GM18502 (cell line): ENCODE results near the gene RFESD.

ENCODE experiments used
- ATAC-seq: cut with Tn5 transposase; IDR thresholded peaks from one replicate; pipeline ENCODE4 v1.9.1; 2021; ENCODE audit warnings: mild to moderate bottlenecking; ENCODE audit not compliant: unreplicated experiment, poor library complexity

The RFESD gene

GRCh38 chr5:95646569-95647431 lies at the start of gene RFESD:
Gene RFESD (plus strand): TSS chr5:95646777. CDS start chr5:95652272, 5,495 bp downstream.
- ATAC-seq: peak; percentile 95

GRCh38 chr5:95599252-95599651 lies 47.3 kb upstream of the RFESD start:
- no peak for ATAC-seq

GRCh38 chr5:95600557-95600956 lies 46.0 kb upstream of the RFESD start:
- ATAC-seq: no peak

- no peak for ATAC-seq
These were observed 40.8 kb upstream of the RFESD start for GRCh38 chr5:95605786-95606185.

- no peak for ATAC-seq
These were observed 40.2 kb upstream of the RFESD start for GRCh38 chr5:95606419-95606818.

- ATAC-seq: no peak
These were observed 36.9 kb upstream of the RFESD start for GRCh38 chr5:95609711-95610110.

- no peak for ATAC-seq
These were observed 36.0 kb upstream of the RFESD start for GRCh38 chr5:95610546-95610945.

GRCh38 chr5:95611396-95611795 lies 35.2 kb upstream of the RFESD start:
- ATAC-seq: no peak

- no peak for ATAC-seq
These were observed 33.1 kb upstream of the RFESD start for GRCh38 chr5:95613514-95613913.

- ATAC-seq: peak; percentile 60
These were observed 31.5 kb upstream of the RFESD start for GRCh38 chr5:95615164-95615467.

- ATAC-seq: no peak
These were observed 29.5 kb upstream of the RFESD start for GRCh38 chr5:95617057-95617456.

GRCh38 chr5:95619096-95619495 lies 27.5 kb upstream of the RFESD start:
- ATAC-seq: no peak

GRCh38 chr5:95619514-95620029 lies 27.0 kb upstream of the RFESD start:
- no peak for ATAC-seq

GRCh38 chr5:95620030-95620869 lies 26.3 kb upstream of the RFESD start, which contains the start of gene GPR150:
Gene GPR150 (plus strand): TSS chr5:95620087. CDS start chr5:95620276, 189 bp downstream.
- peak; percentile 65 for ATAC-seq

- ATAC-seq: peak; percentile 55
These were observed 25.4 kb upstream of the RFESD start for GRCh38 chr5:95620870-95621838.

- ATAC-seq: no peak
These were observed 24.5 kb upstream of the RFESD start for GRCh38 chr5:95621839-95622629.

- ATAC-seq: no peak
These were observed 22.9 kb upstream of the RFESD start for GRCh38 chr5:95623706-95624105.

- no peak for ATAC-seq
These were observed 22.2 kb upstream of the RFESD start for GRCh38 chr5:95624368-95624767.

- ATAC-seq: no peak
These were observed 19.9 kb upstream of the RFESD start for GRCh38 chr5:95626701-95627100.
